ENCODE measurements around the gene PHETA2.

DNA sequence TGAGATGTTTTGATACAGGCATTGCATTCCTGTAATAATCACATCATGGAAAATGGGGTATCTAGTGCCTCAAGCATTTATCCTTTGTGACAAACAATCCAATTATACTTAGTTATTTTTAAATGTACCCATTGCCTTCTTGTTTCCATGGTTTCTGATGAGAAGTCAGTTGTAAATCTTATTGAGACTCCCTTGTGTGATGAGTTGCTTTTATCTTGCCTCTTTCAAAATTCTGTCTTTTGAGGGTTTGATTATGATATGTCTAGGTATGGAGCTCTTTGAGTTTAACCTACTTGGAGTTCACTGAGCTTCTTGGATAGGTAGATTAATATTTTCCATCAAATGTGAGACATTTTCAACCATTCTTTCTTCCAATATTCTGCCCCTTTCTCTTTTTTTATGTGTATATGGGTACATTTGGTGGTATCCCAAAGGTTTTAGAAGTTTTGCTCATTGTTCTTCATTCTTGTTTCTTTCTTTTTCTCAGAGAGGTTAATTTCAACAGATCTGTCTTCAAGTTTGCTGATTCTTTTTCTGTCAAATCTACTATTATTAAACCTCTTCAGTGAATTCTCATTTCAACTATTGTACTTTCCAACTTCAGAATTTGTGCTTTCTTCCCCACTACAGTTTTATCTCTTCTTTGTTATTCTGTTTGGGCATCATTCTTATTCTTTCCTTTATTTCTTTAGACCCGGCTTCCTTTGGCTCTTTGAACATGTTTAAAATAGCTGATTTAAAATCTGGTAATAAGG lies 17.1 kb upstream of the PHETA2 start:
- no peak for TF ChIP-seq POLR2A (IDR thresholded peaks at IDR 0.05; ENCODE audit: low read depth, low read length)
- no peak for TF ChIP-seq POLR2AphosphoS5 (IDR thresholded peaks at IDR 0.05; ENCODE audit: low read depth, low read length)
